NCI-H2081 (cell line): ENCODE results near the gene FGF12.
A peak's percentile ranks its signal among the peaks of the same experiment; 100 is the strongest.

ENCODE experiments used
- DNase-seq, 2 experiments: peaks; one replicate each; lab custom pipeline; 2025; lab: John Stamatoyannopoulos, UW

Gene FGF12

GRCh38 chr3:192413461-192413860, 313.9 kb downstream of the FGF12 start:
- DNase-seq, result no peak

DNA sequence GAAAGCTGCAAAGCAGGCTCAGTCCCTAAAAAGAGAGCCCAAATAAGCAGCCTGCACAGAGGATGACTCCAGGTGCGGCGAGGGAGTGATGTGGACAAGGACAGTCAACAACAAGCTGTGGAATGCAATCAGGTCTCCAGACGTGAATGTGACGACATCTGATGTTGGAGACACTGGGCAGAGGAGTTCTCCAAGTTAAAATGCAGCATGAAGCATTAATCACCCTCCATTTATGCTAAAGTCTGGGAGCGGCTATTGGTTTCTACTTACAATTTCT, 316.7 kb downstream of the FGF12 start:
- DNase-seq, result no peak

DNA sequence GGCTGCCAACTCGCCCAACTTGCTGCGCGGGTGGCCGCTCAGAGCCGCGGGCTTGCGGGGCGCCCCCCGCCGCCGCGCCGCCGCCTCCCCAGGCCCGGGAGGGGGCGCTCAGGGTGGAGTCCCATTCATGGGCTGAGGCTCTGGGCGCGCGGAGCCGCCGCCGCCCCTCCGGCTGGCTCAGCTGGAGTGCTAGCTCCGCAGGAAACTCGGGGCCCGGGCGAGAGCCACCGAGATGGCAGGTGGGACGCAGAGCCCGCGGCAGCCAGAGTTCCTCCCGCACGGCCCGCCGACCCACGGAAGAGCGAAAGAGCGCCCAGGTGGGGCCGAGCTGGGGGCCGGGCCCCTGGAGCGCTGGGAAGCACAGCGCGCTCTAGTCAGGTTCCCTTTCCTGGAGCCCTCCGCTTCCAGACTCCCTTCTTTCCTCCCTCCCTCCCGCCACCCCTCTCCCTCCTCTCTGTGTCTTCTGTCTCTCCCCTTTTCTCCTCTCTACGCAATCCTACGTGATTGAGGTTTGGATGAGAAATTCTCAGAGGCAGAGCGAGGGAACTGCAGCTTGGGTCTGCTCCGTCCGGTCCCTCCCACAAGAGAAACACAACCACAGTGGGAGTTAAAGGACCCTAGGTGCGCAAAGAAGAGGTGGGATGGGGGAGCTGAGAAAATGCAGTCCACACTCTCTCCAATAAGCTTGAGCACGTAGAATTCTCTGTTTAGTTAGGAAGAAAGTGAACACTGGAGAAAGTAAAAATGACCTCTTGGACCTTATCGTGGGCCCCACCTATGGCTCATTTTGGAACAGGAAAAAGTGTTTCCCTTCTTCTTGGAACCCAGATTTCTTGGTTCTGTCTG, 317.3 kb downstream of the FGF12 start:
- peak in 1 of 2 experiments; percentile 20 for DNase-seq

- no peak for DNase-seq
Measured at GRCh38 chr3:192409201-192409837, 318.0 kb downstream of the FGF12 start.

- DNase-seq, result no peak
Measured at GRCh38 chr3:192408647-192409200, 318.6 kb downstream of the FGF12 start.

DNA sequence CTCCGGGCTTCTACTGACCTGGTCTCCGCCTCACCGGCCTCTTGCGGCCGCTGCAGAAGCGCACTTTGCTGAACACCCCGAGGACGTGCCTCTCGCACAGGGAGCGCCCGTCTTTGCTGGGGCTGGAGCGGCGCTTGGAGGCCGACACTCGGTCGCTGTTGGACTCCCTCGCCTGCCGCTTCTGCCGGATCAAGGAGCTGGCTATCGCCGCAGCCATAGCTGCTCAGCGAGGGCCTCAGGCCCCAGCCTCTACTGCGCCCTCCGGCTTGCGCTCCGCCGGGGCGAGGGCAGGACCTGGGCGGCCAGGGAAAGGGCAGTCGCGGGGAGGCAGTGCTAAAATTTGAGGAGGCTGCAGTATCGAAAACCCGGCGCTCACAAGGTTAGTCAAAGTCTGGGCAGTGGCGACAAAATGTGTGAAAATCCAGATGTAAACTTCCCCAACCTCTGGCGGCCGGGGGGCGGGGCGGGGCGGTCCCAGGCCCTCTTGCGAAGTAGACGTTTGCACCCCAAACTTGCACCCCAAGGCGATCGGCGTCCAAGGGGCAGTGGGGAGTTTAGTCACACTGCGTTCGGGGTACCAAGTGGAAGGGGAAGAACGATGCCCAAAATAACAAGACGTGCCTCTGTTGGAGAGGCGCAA, 319.2 kb downstream of the FGF12 start:
- no peak for DNase-seq

- no peak for DNase-seq
Measured at GRCh38 chr3:192399767-192400166, 327.6 kb downstream of the FGF12 start.

DNA sequence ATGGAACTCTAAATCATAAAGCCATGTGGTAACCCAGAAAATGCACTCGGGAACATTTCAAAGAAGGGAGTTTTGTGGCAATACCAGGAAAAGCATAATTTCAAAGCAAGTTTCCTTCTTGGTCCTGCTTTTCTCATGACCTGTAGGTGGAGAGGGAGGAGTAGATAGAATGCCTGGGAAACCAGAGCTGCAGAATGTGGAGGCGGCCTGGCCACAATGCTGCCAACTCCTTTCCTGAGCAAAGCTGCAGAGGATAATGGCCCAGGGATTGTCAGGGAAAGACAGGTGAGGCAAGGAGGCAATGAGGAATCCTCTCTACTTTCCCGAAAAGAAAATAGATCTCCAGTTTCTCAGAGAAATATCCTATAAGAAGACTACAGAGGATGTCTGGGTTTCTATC, 330.3 kb downstream of the FGF12 start:
- no peak for DNase-seq

- DNase-seq, result no peak
Measured at GRCh38 chr3:192395506-192395905, 331.8 kb downstream of the FGF12 start.

- no peak for DNase-seq
Measured at GRCh38 chr3:192392986-192393385, 334.4 kb downstream of the FGF12 start.

- DNase-seq, result no peak
Measured at GRCh38 chr3:192382861-192383260, 344.5 kb downstream of the FGF12 start.

- no peak for DNase-seq
Measured at GRCh38 chr3:192373586-192373985, 353.8 kb downstream of the FGF12 start.

DNA sequence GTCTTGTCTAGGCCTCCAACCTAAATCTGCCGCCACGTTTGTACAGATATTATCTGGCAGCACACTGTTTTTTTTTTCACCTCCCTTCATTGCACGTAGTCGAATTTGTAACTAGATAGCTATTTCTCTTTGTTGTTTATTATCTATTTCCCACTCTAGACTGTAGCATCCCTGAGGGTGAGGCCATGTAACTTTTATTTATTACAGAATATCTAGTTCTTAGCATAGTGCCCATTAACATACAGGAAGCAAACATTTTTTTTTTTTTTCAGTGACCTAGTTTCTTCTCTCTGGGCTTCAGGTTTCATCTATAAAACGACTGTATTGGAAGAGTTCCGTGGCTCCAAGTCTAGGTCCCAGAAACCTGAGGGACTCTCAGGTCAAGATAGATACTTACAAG, 354.3 kb downstream of the FGF12 start:
- no peak for DNase-seq

- DNase-seq, result peak in 1 of 2 experiments; percentile 53
Measured at GRCh38 chr3:192372616-192373015, 354.7 kb downstream of the FGF12 start.

GRCh38 chr3:192371870-192372400, 355.4 kb downstream of the FGF12 start:
- DNase-seq, result no peak

DNA sequence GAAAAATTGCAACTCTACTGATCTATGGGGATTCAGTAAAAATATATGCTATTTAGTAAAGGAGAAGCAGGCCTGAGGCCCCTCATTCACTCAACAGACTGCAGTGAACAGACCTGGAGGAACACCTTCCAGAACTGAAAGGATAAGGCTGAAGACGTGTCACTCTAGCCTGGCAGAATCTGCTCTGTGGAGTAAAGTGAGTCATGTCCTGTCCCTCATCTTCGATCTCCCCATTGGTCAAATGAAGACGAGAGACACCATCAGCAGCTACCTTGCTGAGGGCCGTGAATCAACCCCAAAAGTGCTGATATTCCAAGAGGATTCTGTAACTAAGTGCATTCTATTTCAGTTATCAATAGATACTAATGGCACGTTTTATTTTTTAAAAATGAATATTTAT, 359.7 kb downstream of the FGF12 start:
- DNase-seq, result no peak

- DNase-seq, result no peak
Measured at GRCh38 chr3:192366916-192367315, 360.4 kb downstream of the FGF12 start.

DNA sequence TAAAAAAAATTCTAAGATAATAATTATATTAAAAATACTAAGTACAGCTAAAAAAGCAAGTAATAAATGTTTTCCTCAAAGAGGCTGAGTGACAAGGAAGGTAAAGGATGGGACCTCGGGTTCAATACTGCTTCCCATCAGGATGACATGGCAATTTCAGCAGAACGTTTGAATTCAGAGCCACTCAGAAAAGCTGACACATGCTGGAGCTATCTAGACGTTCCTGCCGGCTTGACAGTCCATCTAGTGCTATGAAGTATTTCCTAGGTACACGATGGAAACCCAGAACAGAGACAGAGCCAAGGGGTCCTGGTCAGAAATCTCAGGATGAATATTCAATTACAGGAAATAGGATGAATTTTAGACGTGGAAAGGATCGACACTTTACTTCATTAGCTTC, 361.8 kb downstream of the FGF12 start:
- DNase-seq, result no peak

GRCh38 chr3:192364316-192364715, 363.0 kb downstream of the FGF12 start:
- DNase-seq, result no peak

- DNase-seq, result no peak
Measured at GRCh38 chr3:192354687-192355086, 372.7 kb downstream of the FGF12 start.

GRCh38 chr3:192352142-192352541, 375.2 kb downstream of the FGF12 start:
- DNase-seq, result no peak

DNA sequence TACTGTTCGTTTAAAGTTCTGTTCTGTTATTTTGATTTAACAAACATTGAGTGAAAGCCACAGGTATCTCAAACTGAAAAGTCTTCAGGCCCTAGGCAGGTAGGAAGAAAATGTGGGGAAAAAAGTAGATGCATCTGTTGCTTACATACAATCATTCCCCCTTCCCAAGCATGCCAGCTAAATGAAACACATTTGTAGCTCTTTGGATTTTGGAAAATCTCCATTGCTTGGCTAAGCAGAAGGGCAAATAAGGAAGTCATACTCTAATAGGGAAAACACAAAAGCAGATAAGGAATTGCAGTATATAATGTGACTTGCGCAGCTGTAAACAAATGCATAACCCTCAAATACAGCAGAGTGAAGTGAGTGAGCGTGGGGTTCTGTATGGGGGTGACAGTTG, 375.9 kb downstream of the FGF12 start:
- no peak for DNase-seq

- no peak for DNase-seq
Measured at GRCh38 chr3:192340031-192340430, 387.3 kb downstream of the FGF12 start.
